Measurements from ENCODE around the gene MCRIP1. TPM values are rescaled to one million over a fixed set of nuclear protein-coding genes. Genes with fewer than 3 reads are reported as not detected.

MCRIP1 gene
- total and polyA plus RNA-seq, 2 of the 13 experiments (the other 11 are each of a cell fraction or from before 2014, with no cell fraction given) = 79.7 to 84.9 TPM

DNA sequence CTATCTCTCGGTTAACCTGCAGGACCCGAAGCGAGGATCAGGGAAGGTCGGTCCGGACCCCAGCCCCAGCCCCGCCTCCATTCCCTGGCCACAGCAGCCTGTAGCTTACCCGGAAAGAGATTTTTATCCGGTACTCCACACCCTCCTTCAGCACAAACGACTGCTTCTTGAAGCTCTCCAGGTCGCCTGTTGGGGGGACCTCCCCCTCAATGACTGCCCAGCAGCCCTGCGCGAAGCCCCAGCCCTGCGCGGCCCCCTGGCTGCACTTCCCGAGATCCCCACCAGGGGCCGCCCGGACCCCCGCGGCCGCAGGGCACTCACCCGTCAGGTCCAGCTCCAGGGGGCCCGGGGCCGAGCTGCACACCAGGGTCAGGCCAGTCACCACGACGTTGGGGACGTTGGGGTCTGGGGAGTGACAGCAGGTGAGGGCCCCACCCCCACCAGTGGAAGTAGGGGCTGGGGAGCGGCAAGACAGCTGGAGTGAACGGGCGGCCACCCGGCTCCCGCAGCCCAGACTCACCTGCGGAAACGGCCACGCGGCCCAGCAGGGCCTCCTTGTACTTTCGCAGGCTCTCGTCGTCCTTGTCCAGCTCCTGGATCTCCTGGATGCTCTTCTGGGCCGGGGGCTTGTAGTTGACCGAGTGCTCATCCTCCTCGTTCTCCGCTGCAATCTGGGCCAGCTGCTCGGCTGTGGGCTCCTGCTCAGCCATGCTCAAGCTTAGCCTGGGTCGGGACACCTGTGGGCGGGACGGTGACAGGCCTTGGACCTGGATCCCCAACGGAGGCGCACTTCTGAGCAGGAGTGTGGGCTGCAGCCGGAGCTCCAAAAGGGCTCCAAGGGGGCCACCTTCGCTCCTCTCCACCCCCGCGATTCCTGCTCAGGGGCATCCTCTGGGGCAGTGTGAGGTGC is 36.4 kb upstream of the MCRIP1 start (continued):
- TF ChIP-seq CHCHD3 (CRISPR knock-in tag; IDR thresholded peaks at IDR 0.05) = peak; percentile 33; the same call in 1 of the 2 replicates
- peak; percentile 35 for TF ChIP-seq SRSF1 (optimal IDR thresholded peaks at IDR 0.05; ENCODE audit: low read depth, low read length)
- TF ChIP-seq XRCC5 (optimal IDR thresholded peaks at IDR 0.05; ENCODE audit: low read length) = peak; percentile 89
- 0 out of 2 replicates have a peak, but pooled peaks have one; percentile 3 for TF ChIP-seq HNF4A (CRISPR knock-in tag; IDR thresholded peaks at IDR 0.05)
- TF ChIP-seq HDAC6 (IDR thresholded peaks at IDR 0.05; ENCODE audit: low read depth, low read length) = no peak
- TF ChIP-seq HNRNPLL (IDR thresholded peaks at IDR 0.05; ENCODE audit: low read depth, low read length, poor library complexity, severe bottlenecking) = peak; percentile 51
- TF ChIP-seq ZNF441 (CRISPR knock-in tag; IDR thresholded peaks at IDR 0.05; ENCODE audit: borderline replicate concordance) = no peak
- no peak; the same call in 1 of the 2 replicates for TF ChIP-seq ZNF205 (CRISPR knock-in tag; IDR thresholded peaks at IDR 0.05)
- no peak for TF ChIP-seq ZNF367 (CRISPR knock-in tag; IDR thresholded peaks at IDR 0.05; ENCODE audit: borderline replicate concordance)
- peak; percentile 67; the same call in 1 of the 2 replicates for TF ChIP-seq ZNF841 (CRISPR knock-in tag; IDR thresholded peaks at IDR 0.05; ENCODE audit: borderline replicate concordance)
- TF ChIP-seq, protein P1, sequence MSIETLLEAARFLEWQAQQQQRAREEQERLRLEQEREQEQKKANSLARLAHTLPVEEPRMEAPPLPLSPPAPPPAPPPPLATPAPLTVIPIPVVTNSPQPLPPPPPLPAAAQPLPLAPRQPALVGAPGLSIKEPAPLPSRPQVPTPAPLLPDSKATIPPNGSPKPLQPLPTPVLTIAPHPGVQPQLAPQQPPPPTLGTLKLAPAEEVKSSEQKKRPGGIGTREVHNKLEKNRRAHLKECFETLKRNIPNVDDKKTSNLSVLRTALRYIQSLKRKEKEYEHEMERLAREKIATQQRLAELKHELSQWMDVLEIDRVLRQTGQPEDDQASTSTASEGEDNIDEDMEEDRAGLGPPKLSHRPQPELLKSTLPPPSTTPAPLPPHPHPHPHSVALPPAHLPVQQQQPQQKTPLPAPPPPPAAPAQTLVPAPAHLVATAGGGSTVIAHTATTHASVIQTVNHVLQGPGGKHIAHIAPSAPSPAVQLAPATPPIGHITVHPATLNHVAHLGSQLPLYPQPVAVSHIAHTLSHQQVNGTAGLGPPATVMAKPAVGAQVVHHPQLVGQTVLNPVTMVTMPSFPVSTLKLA (IDR thresholded peaks at IDR 0.05) = no peak
- peak; percentile 57; the same call in 1 of the 2 replicates for TF ChIP-seq SALL2 (CRISPR knock-in tag; IDR thresholded peaks at IDR 0.05)
- TF ChIP-seq, protein P2, sequence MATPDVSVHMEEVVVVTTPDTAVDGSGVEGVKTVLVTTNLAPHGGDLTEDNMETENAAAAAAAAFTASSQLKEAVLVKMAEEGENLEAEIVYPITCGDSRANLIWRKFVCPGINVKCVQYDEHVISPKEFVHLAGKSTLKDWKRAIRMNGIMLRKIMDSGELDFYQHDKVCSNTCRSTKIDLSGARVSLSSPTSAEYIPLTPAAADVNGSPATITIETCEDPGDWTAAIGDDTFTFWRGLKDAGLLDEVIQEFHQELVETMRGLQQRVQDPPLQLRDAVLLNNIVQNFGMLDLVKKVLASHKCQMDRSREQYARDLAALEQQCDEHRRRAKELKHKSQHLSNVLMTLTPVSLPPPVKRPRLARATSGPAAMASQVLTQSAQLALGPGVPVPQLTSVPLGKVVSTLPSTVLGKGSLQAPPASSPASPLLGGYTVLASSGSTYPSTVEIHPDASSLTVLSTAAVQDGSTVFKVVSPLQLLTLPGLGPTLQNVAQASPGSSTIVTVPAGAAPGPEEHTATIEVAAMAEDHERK (CRISPR knock-in tag; IDR thresholded peaks at IDR 0.05; ENCODE audit: low read depth) = no peak
- TF ChIP-seq, protein P3, sequence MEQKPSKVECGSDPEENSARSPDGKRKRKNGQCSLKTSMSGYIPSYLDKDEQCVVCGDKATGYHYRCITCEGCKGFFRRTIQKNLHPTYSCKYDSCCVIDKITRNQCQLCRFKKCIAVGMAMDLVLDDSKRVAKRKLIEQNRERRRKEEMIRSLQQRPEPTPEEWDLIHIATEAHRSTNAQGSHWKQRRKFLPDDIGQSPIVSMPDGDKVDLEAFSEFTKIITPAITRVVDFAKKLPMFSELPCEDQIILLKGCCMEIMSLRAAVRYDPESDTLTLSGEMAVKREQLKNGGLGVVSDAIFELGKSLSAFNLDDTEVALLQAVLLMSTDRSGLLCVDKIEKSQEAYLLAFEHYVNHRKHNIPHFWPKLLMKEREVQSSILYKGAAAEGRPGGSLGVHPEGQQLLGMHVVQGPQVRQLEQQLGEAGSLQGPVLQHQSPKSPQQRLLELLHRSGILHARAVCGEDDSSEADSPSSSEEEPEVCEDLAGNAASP (CRISPR knock-in tag; IDR thresholded peaks at IDR 0.05; ENCODE audit: borderline replicate concordance) = 0 out of 2 replicates have a peak, but pooled peaks have one; percentile 9
- no peak for TF ChIP-seq CEBPG (CRISPR knock-in tag; IDR thresholded peaks at IDR 0.05)
- TF ChIP-seq BORCS8-MEF2B (CRISPR knock-in tag; IDR thresholded peaks at IDR 0.05) = peak; percentile 58; the same call in 1 of the 2 replicates
- 0 out of 2 replicates have a peak, but pooled peaks have one; percentile 35 for TF ChIP-seq ZNF766 (CRISPR knock-in tag; IDR thresholded peaks at IDR 0.05; ENCODE audit: borderline replicate concordance)
- no peak for TF ChIP-seq ERF (CRISPR knock-in tag; IDR thresholded peaks at IDR 0.05)
- TF ChIP-seq ZNF335 (CRISPR knock-in tag; IDR thresholded peaks at IDR 0.05) = no peak
- peak; percentile 3; the same call in 1 of the 2 replicates for TF ChIP-seq ZNF616 (CRISPR knock-in tag; IDR thresholded peaks at IDR 0.05; ENCODE audit: low read depth)
- TF ChIP-seq ZNF83 (CRISPR knock-in tag; IDR thresholded peaks at IDR 0.05; ENCODE audit: borderline replicate concordance) = no peak
- no peak for TF ChIP-seq HNRNPH1 (optimal IDR thresholded peaks at IDR 0.05; ENCODE audit: low read depth, low read length)
- TF ChIP-seq, protein P4, sequence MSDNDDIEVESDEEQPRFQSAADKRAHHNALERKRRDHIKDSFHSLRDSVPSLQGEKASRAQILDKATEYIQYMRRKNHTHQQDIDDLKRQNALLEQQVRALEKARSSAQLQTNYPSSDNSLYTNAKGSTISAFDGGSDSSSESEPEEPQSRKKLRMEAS (IDR thresholded peaks at IDR 0.05) = peak; percentile 22; the same call in 1 of the 2 replicates
- no peak for TF ChIP-seq ZNF629 (CRISPR knock-in tag; conservative IDR thresholded peaks at IDR 0.05)
